ENCODE data around the gene VPS11. TPM values are rescaled to one million over a fixed set of nuclear protein-coding genes. Genes with fewer than 3 reads are reported as not detected.
"Not testable (repeated sequence)": the region's sequence is repeated elsewhere in the genome, so short reads cannot be mapped to it uniquely, and the experiment has no call there.

The VPS11 gene
- total RNA-seq, 1 experiment from 2014 or later, result 20.2 TPM

DNA sequence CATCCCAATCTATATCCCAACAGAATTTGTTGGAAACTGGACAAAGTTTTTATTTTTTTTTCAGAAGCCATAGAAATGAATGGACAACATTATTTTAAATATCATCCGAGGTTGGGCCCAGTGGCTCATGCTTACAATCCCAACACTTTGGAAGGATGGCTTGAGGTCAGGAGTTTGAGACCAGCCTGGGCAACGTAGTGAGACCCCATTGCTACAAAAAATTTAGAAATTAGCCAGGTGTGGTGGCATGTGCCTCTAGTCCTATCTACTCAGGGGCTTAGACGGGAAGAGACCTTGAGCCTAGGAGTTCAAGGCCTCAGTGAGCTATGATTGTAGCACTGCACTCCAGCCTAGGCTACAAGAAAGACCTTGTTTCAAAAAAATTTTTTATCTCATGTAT, 32.8 kb upstream of the VPS11 start:
- H3K4me3 Mint-ChIP-seq, result no peak overlapping the region
- POLR2A ChIA-PET, result no interaction called here
- no peaks in the 10 kb centered on the region for H3K27me3 Mint-ChIP-seq (ENCODE audit: low read depth)

DNA sequence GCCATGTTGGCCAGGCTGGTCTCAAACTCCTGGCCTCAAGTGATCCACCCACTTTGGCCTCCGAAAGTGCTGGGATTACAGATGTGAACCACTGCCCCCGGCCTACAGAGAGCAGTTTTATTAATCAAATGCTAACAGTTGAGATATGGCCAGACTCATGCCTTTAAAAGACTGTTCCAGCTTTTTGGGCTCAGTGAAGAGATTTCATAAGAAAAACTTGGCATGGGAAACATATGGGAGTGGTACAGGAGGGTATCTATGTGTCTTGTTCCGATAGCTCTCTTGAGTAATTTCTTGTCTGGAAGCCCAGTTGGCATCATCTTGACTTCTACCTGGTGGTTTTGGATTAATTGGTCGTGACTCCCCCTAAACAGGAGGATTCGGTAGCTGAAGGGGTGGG, 28.7 kb upstream of the VPS11 start:
- Mint-ChIP-seq H3K9me3 (no peaks in the 10 kb centered on the region), H3K4me1 (peaks cover 14% of the 10 kb centered on the region), H3K36me3 (no peaks in the 10 kb centered on the region), H3K4me3 (no peak overlapping the region), H3K27me3 (ENCODE audit: low read depth) (no peaks in the 10 kb centered on the region), H3K27ac (no peak overlapping the region)
- ATAC-seq (no peak), DNase-seq (ENCODE audit: low spot score) (no peak)
- CTCF ChIA-PET, result no interaction called here
- TF ChIP-seq NR3C1 (CRISPR knock-in tag; conservative IDR thresholded peaks at IDR 0.05; ENCODE audit: low read depth), result no peak
- POLR2A ChIA-PET, result no interaction called here

More for the DNA sequence above, 32.8 kb upstream of the VPS11 start:
- TF ChIP-seq ZNF121 (CRISPR knock-in tag; IDR thresholded peaks at IDR 0.05), result peak; percentile 72; the same call in 1 of the 2 replicates
- TF ChIP-seq TP53 (CRISPR knock-in tag; IDR thresholded peaks at IDR 0.05), result no peak
- Mint-ChIP-seq H3K27ac (no peak overlapping the region), H3K4me1 (peaks cover 13% of the 10 kb centered on the region), H3K9me3 (no peaks in the 10 kb centered on the region), H3K36me3 (no peaks in the 10 kb centered on the region)
- no peak for ATAC-seq
- CTCF ChIA-PET, result no interaction called here
- no peak for DNase-seq (ENCODE audit: low spot score)

DNA sequence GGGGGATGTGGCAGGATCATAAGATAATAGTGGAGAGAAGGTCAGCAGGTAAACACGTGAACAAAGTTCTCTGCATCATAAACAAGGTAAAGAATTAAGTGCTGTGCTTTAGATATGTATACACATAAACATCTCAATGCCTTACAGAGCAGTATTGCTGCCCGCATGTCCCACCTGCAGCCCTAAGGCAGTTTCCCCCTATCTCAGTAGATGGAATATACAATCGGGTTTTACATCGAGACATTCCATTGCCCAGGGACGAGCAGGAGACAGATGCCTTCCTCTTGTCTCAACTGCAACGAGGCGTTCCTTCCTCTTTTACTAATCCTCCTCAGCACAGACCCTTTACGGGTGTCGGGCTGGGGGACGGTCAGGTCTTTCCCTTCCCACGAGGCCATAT, 28.1 kb upstream of the VPS11 start:
- H3K36me3 Mint-ChIP-seq; H3K9me3 Mint-ChIP-seq; H3K27me3 Mint-ChIP-seq (ENCODE audit: low read depth); POLR2A ChIA-PET; CTCF ChIA-PET; H3K4me3 Mint-ChIP-seq; H3K27ac Mint-ChIP-seq; ATAC-seq; DNase-seq (ENCODE audit: low spot score): not testable (repeated sequence)
- peaks cover 14% of the 10 kb centered on the region for H3K4me1 Mint-ChIP-seq

DNA sequence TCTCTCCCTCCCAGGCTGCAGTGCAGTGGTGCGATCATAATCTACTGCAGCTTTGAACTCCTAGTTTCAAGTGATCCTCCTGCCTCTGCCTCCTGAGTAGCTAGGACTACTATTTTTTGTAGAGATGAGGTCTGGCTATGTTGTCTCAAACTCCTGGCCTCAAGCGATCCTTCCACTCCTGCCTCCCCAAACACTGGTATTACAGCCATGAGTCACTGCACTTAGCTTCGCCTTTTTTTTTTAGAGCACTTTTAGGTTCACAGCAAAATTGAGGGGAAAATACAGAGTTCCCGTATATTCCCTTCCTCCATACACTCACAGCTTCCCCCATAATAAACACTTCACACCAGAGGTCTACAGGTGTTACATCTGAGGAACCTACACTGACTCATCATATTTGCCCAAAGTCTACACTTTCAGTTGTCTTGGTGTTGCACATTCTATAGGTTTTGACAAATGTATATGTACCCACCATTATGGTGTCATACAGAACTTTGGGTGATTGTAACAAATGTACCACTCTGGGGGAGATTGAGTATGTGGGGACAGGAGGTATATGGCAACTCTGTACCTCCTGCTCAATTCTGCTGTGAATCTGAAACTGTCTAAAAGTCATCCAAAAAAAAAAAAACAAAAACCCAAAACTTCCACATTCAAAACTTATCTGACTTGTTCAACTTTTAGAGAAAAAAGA, 25.6 kb upstream of the VPS11 start:
- Mint-ChIP-seq H3K4me3 (no peak overlapping the region), H3K4me1 (peaks cover 21% of the 10 kb centered on the region), H3K9me3 (no peaks in the 10 kb centered on the region), H3K36me3 (peaks cover 19% of the 10 kb centered on the region), H3K27ac (peak overlapping the region; percentile 48), H3K27me3 (ENCODE audit: low read depth) (no peaks in the 10 kb centered on the region)
- ChIA-PET POLR2A (interaction anchor here (0.7 kb wide), 1 partner anchor 316 kb away, joined by 3 read pairs; no protein-coding TSS in a partner anchor), CTCF (interaction anchor here (1.4 kb wide), 1 partner anchor 11 kb away, joined by 10 read pairs; the partner anchor contains the start of gene SLC37A4)
- ATAC-seq (no peak), DNase-seq (ENCODE audit: low spot score) (no peak)
- TF ChIP-seq CBFB (CRISPR knock-in tag; IDR thresholded peaks at IDR 0.05; ENCODE audit: low read depth), result no peak
- TF ChIP-seq, protein P1, sequence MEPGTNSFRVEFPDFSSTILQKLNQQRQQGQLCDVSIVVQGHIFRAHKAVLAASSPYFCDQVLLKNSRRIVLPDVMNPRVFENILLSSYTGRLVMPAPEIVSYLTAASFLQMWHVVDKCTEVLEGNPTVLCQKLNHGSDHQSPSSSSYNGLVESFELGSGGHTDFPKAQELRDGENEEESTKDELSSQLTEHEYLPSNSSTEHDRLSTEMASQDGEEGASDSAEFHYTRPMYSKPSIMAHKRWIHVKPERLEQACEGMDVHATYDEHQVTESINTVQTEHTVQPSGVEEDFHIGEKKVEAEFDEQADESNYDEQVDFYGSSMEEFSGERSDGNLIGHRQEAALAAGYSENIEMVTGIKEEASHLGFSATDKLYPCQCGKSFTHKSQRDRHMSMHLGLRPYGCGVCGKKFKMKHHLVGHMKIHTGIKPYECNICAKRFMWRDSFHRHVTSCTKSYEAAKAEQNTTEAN (CRISPR knock-in tag; IDR thresholded peaks at IDR 0.05), result no peak
- TF ChIP-seq, protein P2, sequence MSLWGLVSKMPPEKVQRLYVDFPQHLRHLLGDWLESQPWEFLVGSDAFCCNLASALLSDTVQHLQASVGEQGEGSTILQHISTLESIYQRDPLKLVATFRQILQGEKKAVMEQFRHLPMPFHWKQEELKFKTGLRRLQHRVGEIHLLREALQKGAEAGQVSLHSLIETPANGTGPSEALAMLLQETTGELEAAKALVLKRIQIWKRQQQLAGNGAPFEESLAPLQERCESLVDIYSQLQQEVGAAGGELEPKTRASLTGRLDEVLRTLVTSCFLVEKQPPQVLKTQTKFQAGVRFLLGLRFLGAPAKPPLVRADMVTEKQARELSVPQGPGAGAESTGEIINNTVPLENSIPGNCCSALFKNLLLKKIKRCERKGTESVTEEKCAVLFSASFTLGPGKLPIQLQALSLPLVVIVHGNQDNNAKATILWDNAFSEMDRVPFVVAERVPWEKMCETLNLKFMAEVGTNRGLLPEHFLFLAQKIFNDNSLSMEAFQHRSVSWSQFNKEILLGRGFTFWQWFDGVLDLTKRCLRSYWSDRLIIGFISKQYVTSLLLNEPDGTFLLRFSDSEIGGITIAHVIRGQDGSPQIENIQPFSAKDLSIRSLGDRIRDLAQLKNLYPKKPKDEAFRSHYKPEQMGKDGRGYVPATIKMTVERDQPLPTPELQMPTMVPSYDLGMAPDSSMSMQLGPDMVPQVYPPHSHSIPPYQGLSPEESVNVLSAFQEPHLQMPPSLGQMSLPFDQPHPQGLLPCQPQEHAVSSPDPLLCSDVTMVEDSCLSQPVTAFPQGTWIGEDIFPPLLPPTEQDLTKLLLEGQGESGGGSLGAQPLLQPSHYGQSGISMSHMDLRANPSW (CRISPR knock-in tag; conservative IDR thresholded peaks at IDR 0.05; ENCODE audit: low read depth), result no peak
- TF ChIP-seq RORB (CRISPR knock-in tag; IDR thresholded peaks at IDR 0.05), result no peak
- TF ChIP-seq, protein P3, sequence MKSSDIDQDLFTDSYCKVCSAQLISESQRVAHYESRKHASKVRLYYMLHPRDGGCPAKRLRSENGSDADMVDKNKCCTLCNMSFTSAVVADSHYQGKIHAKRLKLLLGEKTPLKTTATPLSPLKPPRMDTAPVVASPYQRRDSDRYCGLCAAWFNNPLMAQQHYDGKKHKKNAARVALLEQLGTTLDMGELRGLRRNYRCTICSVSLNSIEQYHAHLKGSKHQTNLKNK (CRISPR knock-in tag; IDR thresholded peaks at IDR 0.05), result no peak
- no peak for TF ChIP-seq MXD4 (CRISPR knock-in tag; IDR thresholded peaks at IDR 0.05; ENCODE audit: borderline replicate concordance)
- no peak for TF ChIP-seq ZNF121 (CRISPR knock-in tag; IDR thresholded peaks at IDR 0.05)
- TF ChIP-seq ZBTB21 (CRISPR knock-in tag; IDR thresholded peaks at IDR 0.05; ENCODE audit: borderline replicate concordance), result no peak
- TF ChIP-seq HMGA2 (CRISPR knock-in tag; IDR thresholded peaks at IDR 0.05), result no peak
- TF ChIP-seq NR3C1 (CRISPR knock-in tag; conservative IDR thresholded peaks at IDR 0.05; ENCODE audit: low read depth), result no peak
- TF ChIP-seq TEAD1 (CRISPR knock-in tag; IDR thresholded peaks at IDR 0.05), result no peak
- no peak for TF ChIP-seq CREB1 (CRISPR knock-in tag; IDR thresholded peaks at IDR 0.05)
- TF ChIP-seq, protein P4, sequence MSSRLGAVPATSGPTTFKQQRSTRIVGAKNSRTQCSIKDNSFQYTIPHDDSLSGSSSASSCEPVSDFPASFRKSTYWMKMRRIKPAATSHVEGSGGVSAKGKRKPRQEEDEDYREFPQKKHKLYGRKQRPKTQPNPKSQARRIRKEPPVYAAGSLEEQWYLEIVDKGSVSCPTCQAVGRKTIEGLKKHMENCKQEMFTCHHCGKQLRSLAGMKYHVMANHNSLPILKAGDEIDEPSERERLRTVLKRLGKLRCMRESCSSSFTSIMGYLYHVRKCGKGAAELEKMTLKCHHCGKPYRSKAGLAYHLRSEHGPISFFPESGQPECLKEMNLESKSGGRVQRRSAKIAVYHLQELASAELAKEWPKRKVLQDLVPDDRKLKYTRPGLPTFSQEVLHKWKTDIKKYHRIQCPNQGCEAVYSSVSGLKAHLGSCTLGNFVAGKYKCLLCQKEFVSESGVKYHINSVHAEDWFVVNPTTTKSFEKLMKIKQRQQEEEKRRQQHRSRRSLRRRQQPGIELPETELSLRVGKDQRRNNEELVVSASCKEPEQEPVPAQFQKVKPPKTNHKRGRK (CRISPR knock-in tag; IDR thresholded peaks at IDR 0.05; ENCODE audit: borderline replicate concordance), result no peak
- no peak for TF ChIP-seq ELF4 (CRISPR knock-in tag; IDR thresholded peaks at IDR 0.05; ENCODE audit: low read depth)
- TF ChIP-seq, protein P5, sequence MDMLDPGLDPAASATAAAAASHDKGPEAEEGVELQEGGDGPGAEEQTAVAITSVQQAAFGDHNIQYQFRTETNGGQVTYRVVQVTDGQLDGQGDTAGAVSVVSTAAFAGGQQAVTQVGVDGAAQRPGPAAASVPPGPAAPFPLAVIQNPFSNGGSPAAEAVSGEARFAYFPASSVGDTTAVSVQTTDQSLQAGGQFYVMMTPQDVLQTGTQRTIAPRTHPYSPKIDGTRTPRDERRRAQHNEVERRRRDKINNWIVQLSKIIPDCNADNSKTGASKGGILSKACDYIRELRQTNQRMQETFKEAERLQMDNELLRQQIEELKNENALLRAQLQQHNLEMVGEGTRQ (CRISPR knock-in tag; IDR thresholded peaks at IDR 0.05), result no peak
- TF ChIP-seq ESRRA (CRISPR knock-in tag; IDR thresholded peaks at IDR 0.05; ENCODE audit: borderline replicate concordance), result no peak
- TF ChIP-seq, protein P6, sequence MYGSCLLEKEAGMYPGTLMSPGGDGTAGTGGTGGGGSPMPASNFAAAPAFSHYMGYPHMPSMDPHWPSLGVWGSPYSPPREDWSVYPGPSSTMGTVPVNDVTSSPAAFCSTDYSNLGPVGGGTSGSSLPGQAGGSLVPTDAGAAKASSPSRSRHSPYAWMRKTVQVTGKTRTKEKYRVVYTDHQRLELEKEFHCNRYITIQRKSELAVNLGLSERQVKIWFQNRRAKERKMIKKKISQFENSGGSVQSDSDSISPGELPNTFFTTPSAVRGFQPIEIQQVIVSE (CRISPR knock-in tag; IDR thresholded peaks at IDR 0.05; ENCODE audit: borderline replicate concordance), result no peak
- no peak for TF ChIP-seq ATF1 (CRISPR knock-in tag; IDR thresholded peaks at IDR 0.05)

Data from WTC11 (cell line).